K562 (cell line): ENCODE data around the gene UBE2D3. TPM values are rescaled to one million over a fixed set of nuclear protein-coding genes. Genes with fewer than 3 reads are reported as not detected.

Source experiments
- BACH1 ChIP-seq: fragments of 200-800 bp; sonication (Bioruptor generic); IDR thresholded peaks from 2 replicates; pipeline ENCODE4 v1.6.1; 2016; ENCODE audit warnings: missing genetic modification characterization, missing compliant biosample characterization
- CGGBP1 ChIP-seq: fragments of 250-450 bp; sonication (Bioruptor Pico); IDR thresholded peaks from 2 replicates; pipeline ENCODE4 v1.9.0; 2021; ENCODE audit warnings: mild to moderate bottlenecking
- CREM ChIP-seq: IDR thresholded peaks from 2 replicates; pipeline ENCODE4 v1.6.1; 2014; ENCODE audit warnings: antibody characterized with exemption, low read depth
- HDAC2 ChIP-seq: fragments of 450-650 bp; IDR thresholded peaks from 2 replicates; pipeline ENCODE4 v1.6.1; 2016; ENCODE audit warnings: mild to moderate bottlenecking
- HDAC8 ChIP-seq: fragments of 450-650 bp; IDR thresholded peaks from 2 replicates; pipeline ENCODE4 v1.6.1; 2016; ENCODE audit warnings: mild to moderate bottlenecking, missing genetic modification characterization, moderate library complexity, missing compliant biosample characterization
- HMGXB4 ChIP-seq: sonication (generic); formaldehyde crosslinking; IDR thresholded peaks from 2 replicates; pipeline ENCODE4 v1.8.1; 2023; ENCODE audit warnings: mild to moderate bottlenecking, missing genetic modification reagents
- JUND ChIP-seq, 2 experiments: IDR thresholded peaks; 2 replicates in 1 of 2; 3 replicates in 1 of 2; pipeline ENCODE4 v1.6.1; 2011; ENCODE audit warnings: borderline replicate concordance in 2 of 2, low read depth in 2 of 2, low read length in 2 of 2, improper control_type of control experiment in 1 of 2, missing biosample characterization in 1 of 2, missing genetic modification characterization in 1 of 2, missing genetic modification reagents in 1 of 2
- NFE2 ChIP-seq: IDR thresholded peaks from 2 replicates; pipeline ENCODE4 v1.6.1; 2014; ENCODE audit warnings: antibody characterized with exemption, low read depth
- RNF219 ChIP-seq: fragments of 250-450 bp; sonication (Bioruptor Pico); IDR thresholded peaks from 2 replicates; pipeline ENCODE4 v1.5.0; 2022; ENCODE audit warnings: mild to moderate bottlenecking
- SMARCE1 ChIP-seq: fragments of 450-650 bp; IDR thresholded peaks from 2 replicates; pipeline ENCODE4 v1.7.1; 2016; ENCODE audit warnings: mild to moderate bottlenecking
- THRB ChIP-seq: fragments of 450-650 bp; formaldehyde crosslinking; conservative IDR thresholded peaks from 2 replicates; pipeline ENCODE4 v1.4.0; 2022; ENCODE audit warnings: mild to moderate bottlenecking, missing genetic modification characterization
- TRIM24 ChIP-seq, 2 experiments: fragments of 450-650 bp; IDR thresholded peaks; 2 replicates each; pipeline ENCODE4 v1.6.1; 2016
- ZNF318 ChIP-seq, 2 experiments: fragments of 450-650 bp; IDR thresholded peaks; 2 replicates each; pipeline ENCODE4 v1.6.1; 2016; ENCODE audit warnings: mild to moderate bottlenecking in 2 of 2, borderline replicate concordance in 1 of 2, low read depth in 1 of 2, moderate library complexity in 1 of 2
- polyA plus RNA-seq, 8 experiments: library from polyadenylated mRNA; depleted of rRNA in 4 of 8; stranded (reverse) in 5 of 8; unstranded in 3 of 8; fragments of >200 nt; fragmentation: Nextera tagmentation in 2 of 8; fragmentation: Illumina TruSeq in 1 of 8; extraction: Ambion mirVana in 2 of 8; extraction: Trizol in 1 of 8; gene quantifications; 2 replicates each; pipeline versions ENCODE4 v1.2.1 to v1.2.3, GENCODE V29; 2011 to 2014; ENCODE audit warnings: inconsistent platforms in 1 of 8, missing spikeins in 1 of 8
- total RNA-seq, 7 experiments: library from RNA; depleted of rRNA in 6 of 7; stranded (reverse); fragments of >200 nt in 6 of 7; fragmentation: Illumina TruSeq in 2 of 7; extraction: Trizol in 2 of 7; gene quantifications; 2 replicates each; pipeline versions ENCODE4 v1.2.1 to v1.2.3, GENCODE V29; 2011 to 2021; ENCODE audit warnings: low replicate concordance in 1 of 7

Gene UBE2D3
- total and polyA plus RNA-seq, 9 of the 15 experiments (the other 6 are each of a cell fraction or from before 2014, with no cell fraction given), result 191 to 618 (median 292) TPM

GRCh38 chr4:102780476-102781144, 46.7 kb downstream of the UBE2D3 start (continued):
- TF ChIP-seq THRB (no peak), RNF219 (CRISPR knock-in tag) (no peak), JUND (IDR thresholded peaks at IDR 0.05; ENCODE audit: borderline replicate concordance, low read depth, low read length) (peak; percentile 72; the same call in 1 of the 2 replicates), JUND (tag; IDR thresholded peaks at IDR 0.05; ENCODE audit: borderline replicate concordance, low read depth, low read length) (peak; percentile 88; the same call in 2 of the 3 replicates), CREM (peak; percentile 53; the same call in 1 of the 2 replicates), HDAC8 (tag) (no peak), BACH1 (tag) (peak; percentile 95), HDAC2 (peak; percentile 55; the same call in 1 of the 2 replicates), TRIM24 (IDR thresholded peaks at IDR 0.05) (peak; percentile 31 to 59; a peak in 3 of 4 replicates), HMGXB4 (no peak), NFE2 (peak; percentile 89), ZNF318 (IDR thresholded peaks at IDR 0.05; ENCODE audit: borderline replicate concordance in 1 of 2, low read depth in 1 of 2) (peak in 1 of 2 experiments; percentile 81; a peak in 2 of 4 replicates), SMARCE1 (peak; percentile 69), CGGBP1 (CRISPR knock-in tag) (no peak)
